ENCODE results near the gene DNAJB1.

The DNAJB1 gene

DNA sequence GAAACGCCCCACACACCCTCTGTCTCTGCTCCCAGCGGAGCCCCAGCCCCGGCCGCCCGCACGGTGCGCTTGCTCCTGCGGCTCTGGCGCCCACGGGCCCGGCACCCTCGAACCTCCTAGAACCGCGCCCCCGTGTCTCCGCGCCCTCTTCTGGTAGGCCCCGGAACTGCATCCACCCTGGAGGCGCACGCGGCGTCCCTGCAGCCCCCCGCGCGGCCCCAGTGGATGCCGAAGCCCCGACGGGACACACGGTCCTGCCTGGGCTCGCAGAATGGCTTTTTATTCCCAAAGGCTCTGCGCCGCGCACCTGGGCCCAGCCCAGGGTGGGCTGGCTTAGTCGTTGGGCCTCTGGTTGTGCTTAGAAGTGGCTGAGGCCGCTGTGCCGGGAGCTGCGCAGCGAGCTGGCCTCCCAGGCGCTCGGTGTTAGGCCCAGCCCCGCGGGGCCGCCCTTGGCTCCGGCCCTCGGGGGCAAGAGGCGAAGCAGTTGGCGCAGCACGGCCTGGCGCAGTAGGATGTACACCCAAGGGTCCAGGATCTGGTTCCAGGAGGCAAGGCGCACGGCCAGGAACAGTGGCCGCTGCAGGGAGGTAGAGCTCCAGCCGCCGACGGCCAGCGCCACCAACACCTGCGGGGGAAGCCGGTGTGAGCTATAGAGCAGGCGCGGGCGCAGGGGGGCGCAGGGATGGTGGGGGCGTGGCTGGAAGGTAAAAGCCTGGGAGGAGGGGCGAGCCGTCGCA lies 45.8 kb downstream of the DNAJB1 start:
- peak; percentile 74 for DNase-seq

DNA sequence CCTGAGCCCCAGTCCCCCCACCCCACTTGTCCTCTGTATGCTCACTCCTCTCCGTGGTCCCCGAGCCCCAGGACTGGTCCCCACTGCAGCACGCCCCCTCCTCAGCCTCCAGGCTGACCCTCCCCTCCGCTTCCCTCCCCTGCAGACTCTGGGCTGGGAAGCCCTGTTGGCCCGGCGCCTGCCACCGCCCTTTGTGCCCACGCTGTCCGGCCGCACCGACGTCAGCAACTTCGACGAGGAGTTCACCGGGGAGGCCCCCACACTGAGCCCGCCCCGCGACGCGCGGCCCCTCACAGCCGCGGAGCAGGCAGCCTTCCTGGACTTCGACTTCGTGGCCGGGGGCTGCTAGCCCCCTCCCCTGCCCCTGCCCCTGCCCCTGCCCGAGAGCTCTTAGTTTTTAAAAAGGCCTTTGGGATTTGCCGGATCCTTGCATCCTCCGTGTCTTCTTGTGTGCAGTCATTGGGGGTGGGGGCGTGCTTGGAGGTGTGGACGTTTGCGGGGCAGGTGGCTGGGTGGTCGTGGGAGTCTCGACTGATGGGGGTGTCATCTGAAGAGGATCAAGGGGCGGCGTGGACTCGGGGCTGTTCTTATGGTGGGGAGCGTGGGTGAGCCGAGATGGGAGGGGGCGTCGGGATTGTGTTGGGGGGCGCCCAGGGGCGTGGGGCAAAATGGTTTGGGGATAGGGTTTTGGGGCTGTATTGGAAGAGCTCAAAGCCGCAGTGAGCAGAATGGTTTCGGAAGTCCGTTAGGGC lies 46.6 kb downstream of the DNAJB1 start:
- DNase-seq: no peak

DNA sequence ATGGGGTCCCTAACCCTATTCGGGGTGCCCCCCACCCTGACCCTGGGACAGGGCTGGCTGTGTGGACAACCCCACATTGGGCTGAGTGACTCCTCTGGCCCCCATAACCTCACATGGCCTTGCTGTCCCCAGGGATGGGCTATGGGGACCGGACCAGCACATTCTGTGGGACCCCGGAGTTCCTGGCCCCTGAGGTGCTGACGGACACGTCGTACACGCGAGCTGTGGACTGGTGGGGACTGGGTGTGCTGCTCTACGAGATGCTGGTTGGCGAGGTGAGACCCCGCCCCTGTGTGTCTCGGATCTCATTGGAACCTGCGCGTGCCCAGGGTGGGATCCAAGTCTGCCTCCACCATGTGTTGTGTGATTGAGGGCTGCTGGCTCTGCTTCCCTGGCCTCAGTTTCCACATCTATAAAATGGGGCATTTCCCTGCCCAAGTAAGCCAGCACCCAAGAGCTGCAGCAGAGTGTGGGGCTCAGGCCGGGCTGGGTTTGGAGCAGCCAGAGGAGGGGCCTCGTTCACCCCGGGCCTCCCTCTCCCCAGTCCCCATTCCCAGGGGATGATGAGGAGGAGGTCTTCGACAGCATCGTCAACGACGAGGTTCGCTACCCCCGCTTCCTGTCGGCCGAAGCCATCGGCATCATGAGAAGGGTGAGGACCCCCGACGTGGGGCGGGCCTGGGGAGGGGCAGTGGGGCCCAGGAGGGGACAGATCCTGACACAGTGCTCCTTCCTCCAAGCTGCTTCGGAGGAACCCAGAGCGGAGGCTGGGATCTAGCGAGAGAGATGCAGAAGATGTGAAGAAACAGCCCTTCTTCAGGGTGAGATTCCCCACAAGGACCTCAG lies 47.9 kb downstream of the DNAJB1 start:
- DNase-seq: no peak

DNA sequence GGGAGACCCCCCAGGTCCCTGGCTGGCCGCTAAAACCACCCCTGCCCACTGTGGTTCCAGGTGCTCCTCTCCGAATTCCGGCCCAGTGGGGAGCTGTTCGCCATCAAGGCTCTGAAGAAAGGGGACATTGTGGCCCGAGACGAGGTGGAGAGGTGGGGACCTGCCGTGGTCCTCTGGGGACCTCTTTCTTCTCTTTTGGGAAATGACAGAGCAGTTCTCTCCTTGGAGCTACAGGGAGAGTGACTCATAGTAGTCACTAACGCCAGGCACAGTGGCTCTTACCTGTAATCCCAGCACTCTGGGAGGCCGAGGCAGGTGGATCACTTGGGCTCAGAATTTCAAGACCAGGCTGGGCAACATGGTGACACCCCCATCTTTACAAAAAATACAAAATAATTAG lies 50.4 kb downstream of the DNAJB1 start:
- DNase-seq: no peak

DNA sequence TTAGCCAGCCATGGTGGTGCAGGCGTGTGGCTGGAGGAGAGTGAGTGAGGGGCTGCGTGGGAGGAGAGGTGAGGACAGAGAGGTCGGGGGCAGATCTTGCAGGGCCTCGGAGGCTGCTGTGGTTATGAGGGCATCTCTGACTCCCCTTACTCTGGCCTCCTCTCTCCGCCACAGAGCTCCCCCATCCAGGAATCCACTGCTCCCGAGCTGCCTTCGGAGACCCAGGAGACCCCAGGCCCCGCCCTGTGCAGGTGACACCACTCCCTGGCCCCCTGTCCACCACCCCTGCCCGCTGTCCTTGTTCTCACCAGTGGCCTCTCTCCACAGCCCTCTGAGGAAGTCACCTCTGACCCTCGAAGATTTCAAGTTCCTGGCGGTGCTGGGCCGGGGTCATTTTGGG lies 50.8 kb downstream of the DNAJB1 start:
- no peak for DNase-seq

Data from activated effector memory CD4-positive, alpha-beta T cell treated with Interleukin-2 at 50 U/mL for 16 hours (primary cell).